ENCODE data around the gene PPWD1. TPM values are rescaled to one million over a fixed set of nuclear protein-coding genes. Genes with fewer than 3 reads are reported as not detected.
A peak's percentile ranks its signal among the peaks of the same experiment; 100 is the strongest.

Gene PPWD1
- total and polyA plus RNA-seq, 2 of the 13 experiments (the other 11 are each of a cell fraction or from before 2014, with no cell fraction given): 7.4 to 44.3 TPM

- intact Hi-C loops (cut with micrococcal nuclease; ENCODE audit: unreplicated experiment): no loop called here
- POLR2A ChIA-PET: no interaction called here
- TF ChIP-seq FOXP1 (IDR thresholded peaks at IDR 0.05): no peak
- TF ChIP-seq FOXP1 (CRISPR knock-in tag; IDR thresholded peaks at IDR 0.05): 0 out of 2 replicates have a peak, but pooled peaks have one; percentile 37
- 0 out of 2 replicates have a peak, but pooled peaks have one; percentile 34 for TF ChIP-seq ISL2 (CRISPR knock-in tag; IDR thresholded peaks at IDR 0.05)
- 0 out of 2 replicates have a peak, but pooled peaks have one; percentile 10 for TF ChIP-seq NCOA2 (CRISPR knock-in tag; IDR thresholded peaks at IDR 0.05)
- TF ChIP-seq, protein P1, sequence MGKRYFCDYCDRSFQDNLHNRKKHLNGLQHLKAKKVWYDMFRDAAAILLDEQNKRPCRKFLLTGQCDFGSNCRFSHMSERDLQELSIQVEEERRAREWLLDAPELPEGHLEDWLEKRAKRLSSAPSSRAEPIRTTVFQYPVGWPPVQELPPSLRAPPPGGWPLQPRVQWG (CRISPR knock-in tag; IDR thresholded peaks at IDR 0.05; ENCODE audit: borderline replicate concordance, low read depth): no peak
- no peak for TF ChIP-seq SRF (IDR thresholded peaks at IDR 0.05; ENCODE audit: low read depth, low read length)
- TF ChIP-seq FOXA3 (CRISPR knock-in tag; IDR thresholded peaks at IDR 0.05): 0 out of 2 replicates have a peak, but pooled peaks have one; percentile 19
- TF ChIP-seq, protein P2, sequence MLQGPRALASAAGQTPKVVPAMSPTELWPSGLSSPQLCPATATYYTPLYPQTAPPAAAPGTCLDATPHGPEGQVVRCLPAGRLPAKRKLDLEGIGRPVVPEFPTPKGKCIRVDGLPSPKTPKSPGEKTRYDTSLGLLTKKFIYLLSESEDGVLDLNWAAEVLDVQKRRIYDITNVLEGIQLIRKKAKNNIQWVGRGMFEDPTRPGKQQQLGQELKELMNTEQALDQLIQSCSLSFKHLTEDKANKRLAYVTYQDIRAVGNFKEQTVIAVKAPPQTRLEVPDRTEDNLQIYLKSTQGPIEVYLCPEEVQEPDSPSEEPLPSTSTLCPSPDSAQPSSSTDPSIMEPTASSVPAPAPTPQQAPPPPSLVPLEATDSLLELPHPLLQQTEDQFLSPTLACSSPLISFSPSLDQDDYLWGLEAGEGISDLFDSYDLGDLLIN (CRISPR knock-in tag; IDR thresholded peaks at IDR 0.05; ENCODE audit: borderline replicate concordance): no peak
- no peak for TF ChIP-seq ZNF850 (CRISPR knock-in tag; conservative IDR thresholded peaks at IDR 0.05)
- TF ChIP-seq KDM3A (CRISPR knock-in tag; IDR thresholded peaks at IDR 0.05; ENCODE audit: low read depth): no peak
- no peak for TF ChIP-seq SMARCC2 (IDR thresholded peaks at IDR 0.05)
- TF ChIP-seq, protein P3, sequence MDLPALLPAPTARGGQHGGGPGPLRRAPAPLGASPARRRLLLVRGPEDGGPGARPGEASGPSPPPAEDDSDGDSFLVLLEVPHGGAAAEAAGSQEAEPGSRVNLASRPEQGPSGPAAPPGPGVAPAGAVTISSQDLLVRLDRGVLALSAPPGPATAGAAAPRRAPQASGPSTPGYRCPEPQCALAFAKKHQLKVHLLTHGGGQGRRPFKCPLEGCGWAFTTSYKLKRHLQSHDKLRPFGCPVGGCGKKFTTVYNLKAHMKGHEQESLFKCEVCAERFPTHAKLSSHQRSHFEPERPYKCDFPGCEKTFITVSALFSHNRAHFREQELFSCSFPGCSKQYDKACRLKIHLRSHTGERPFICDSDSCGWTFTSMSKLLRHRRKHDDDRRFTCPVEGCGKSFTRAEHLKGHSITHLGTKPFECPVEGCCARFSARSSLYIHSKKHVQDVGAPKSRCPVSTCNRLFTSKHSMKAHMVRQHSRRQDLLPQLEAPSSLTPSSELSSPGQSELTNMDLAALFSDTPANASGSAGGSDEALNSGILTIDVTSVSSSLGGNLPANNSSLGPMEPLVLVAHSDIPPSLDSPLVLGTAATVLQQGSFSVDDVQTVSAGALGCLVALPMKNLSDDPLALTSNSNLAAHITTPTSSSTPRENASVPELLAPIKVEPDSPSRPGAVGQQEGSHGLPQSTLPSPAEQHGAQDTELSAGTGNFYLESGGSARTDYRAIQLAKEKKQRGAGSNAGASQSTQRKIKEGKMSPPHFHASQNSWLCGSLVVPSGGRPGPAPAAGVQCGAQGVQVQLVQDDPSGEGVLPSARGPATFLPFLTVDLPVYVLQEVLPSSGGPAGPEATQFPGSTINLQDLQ (CRISPR knock-in tag; IDR thresholded peaks at IDR 0.05): no peak
- TF ChIP-seq ZNF431 (CRISPR knock-in tag; IDR thresholded peaks at IDR 0.05; ENCODE audit: borderline replicate concordance, low read depth): no peak
- no peak for TF ChIP-seq KDM4B (CRISPR knock-in tag; IDR thresholded peaks at IDR 0.05)
- TF ChIP-seq MED1 (CRISPR knock-in tag; IDR thresholded peaks at IDR 0.05): 0 out of 2 replicates have a peak, but pooled peaks have one; percentile 22
- no peak for TF ChIP-seq SOX13 (IDR thresholded peaks at IDR 0.05)
- peak in 1 of 2 experiments; percentile 23; a peak in 1 of 4 replicates for TF ChIP-seq SOX13 (CRISPR knock-in tag; conservative IDR thresholded peaks at IDR 0.05 in 1 of 2, IDR thresholded peaks at IDR 0.05 in 1 of 2)
- TF ChIP-seq FOXJ3 (CRISPR knock-in tag; IDR thresholded peaks at IDR 0.05; ENCODE audit: borderline replicate concordance): peak; percentile 39; the same call in 1 of the 2 replicates
- no peak for TF ChIP-seq ZNF18 (CRISPR knock-in tag; IDR thresholded peaks at IDR 0.05; ENCODE audit: insufficient replicate concordance)
- TF ChIP-seq, protein P4, sequence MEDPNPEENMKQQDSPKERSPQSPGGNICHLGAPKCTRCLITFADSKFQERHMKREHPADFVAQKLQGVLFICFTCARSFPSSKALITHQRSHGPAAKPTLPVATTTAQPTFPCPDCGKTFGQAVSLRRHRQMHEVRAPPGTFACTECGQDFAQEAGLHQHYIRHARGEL (CRISPR knock-in tag; IDR thresholded peaks at IDR 0.05): no peak
- TF ChIP-seq MED13 (CRISPR knock-in tag; IDR thresholded peaks at IDR 0.05): no peak
- no peak for TF ChIP-seq PHF8 (CRISPR knock-in tag; IDR thresholded peaks at IDR 0.05)
Observed at GRCh38 chr5:65630981-65631380, 67.9 kb downstream of the PPWD1 start.

More at GRCh38 chr5:65630981-65631380, 67.9 kb downstream of the PPWD1 start:
- CTCF ChIA-PET (ENCODE audit: low intra/inter-chr PET ratio, low total read pairs): no interaction called here
- H3K4me1 ChIP-seq (ENCODE audit: insufficient read depth, low read length): peaks cover 30% of the 10 kb centered on the region
- peak; percentile 48 for DNase-seq (ENCODE audit: low spot score)
- FAIRE-seq: no peak
- H3K4me2 ChIP-seq (ENCODE audit: low read depth, low read length): no peak overlapping the region
- no peak overlapping the region for H3K9ac ChIP-seq (ENCODE audit: insufficient read depth, low read depth, low read length)
- H3K79me2 ChIP-seq (ENCODE audit: insufficient read depth, low read length): peaks cover 10% of the 10 kb centered on the region
- H4K20me1 ChIP-seq (ENCODE audit: insufficient read depth, low read length): no peaks in the 10 kb centered on the region
- peak overlapping the region; percentile 31 for H3K27ac ChIP-seq (ENCODE audit: extremely low read length, insufficient read depth, low read length)
- peak; percentile 81 for ATAC-seq
- in situ Hi-C loops (cut with HindIII; ENCODE audit: extremely low pct_ligation_motif_present, low pct_unique_long_range_greater_than_20kb): no loop called here
- peaks cover 3 to 9% of the 10 kb centered on the region in 2 experiments; a peak in 4 of 5 replicates for H3K36me3 ChIP-seq (replicated peaks in 1 of 2; ENCODE audit: control insufficient read depth in 1 of 2, insufficient read depth in 2 of 2, low read length in 2 of 2)
- H3K27me3 ChIP-seq (ENCODE audit: control insufficient read depth in 1 of 2, insufficient read depth in 2 of 2, low read length in 2 of 2): no peaks in the 10 kb centered on the region
- no peak overlapping the region for H2AFZ ChIP-seq (ENCODE audit: low read length)
- H3K4me3 ChIP-seq (replicated peaks in 1 of 3; ENCODE audit: insufficient read depth in 1 of 3, low read depth in 2 of 3, low read length in 3 of 3): no peak overlapping the region
- no TSS peak for BruUV-seq (replicated peaks)
- no peaks in the 10 kb centered on the region for H3K9me3 ChIP-seq (ENCODE audit: low read length)

Measured in HepG2 (cell line).